ENCODE results near the gene SEMA3B.

GRCh38 chr3:50261505-50261904, 7.4 kb upstream of the SEMA3B start:
- TF ChIP-seq, protein P1, sequence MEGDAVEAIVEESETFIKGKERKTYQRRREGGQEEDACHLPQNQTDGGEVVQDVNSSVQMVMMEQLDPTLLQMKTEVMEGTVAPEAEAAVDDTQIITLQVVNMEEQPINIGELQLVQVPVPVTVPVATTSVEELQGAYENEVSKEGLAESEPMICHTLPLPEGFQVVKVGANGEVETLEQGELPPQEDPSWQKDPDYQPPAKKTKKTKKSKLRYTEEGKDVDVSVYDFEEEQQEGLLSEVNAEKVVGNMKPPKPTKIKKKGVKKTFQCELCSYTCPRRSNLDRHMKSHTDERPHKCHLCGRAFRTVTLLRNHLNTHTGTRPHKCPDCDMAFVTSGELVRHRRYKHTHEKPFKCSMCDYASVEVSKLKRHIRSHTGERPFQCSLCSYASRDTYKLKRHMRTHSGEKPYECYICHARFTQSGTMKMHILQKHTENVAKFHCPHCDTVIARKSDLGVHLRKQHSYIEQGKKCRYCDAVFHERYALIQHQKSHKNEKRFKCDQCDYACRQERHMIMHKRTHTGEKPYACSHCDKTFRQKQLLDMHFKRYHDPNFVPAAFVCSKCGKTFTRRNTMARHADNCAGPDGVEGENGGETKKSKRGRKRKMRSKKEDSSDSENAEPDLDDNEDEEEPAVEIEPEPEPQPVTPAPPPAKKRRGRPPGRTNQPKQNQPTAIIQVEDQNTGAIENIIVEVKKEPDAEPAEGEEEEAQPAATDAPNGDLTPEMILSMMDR (IDR thresholded peaks at IDR 0.05 in 4 of 5, conservative IDR thresholded peaks at IDR 0.05 in 1 of 5) = no peak
- no peak for TF ChIP-seq POLR2A (IDR thresholded peaks at IDR 0.05)
